GM12892 (cell line): ENCODE data around the gene CLASP1.

Source experiments
- POLR2A ChIP-seq: IDR thresholded peaks from 2 replicates; pipeline ENCODE4 v1.6.1; 2011; ENCODE audit warnings: low read depth, low read length, control low read depth
- POLR2AphosphoS5 ChIP-seq: IDR thresholded peaks from 2 replicates; pipeline ENCODE4 v1.6.1; 2011; ENCODE audit warnings: low read depth, low read length, control low read depth
- TAF1 ChIP-seq: IDR thresholded peaks from 2 replicates; pipeline ENCODE4 v1.6.1; 2011; ENCODE audit warnings: low read depth, mild to moderate bottlenecking, control low read depth, low read length, borderline replicate concordance

DNA sequence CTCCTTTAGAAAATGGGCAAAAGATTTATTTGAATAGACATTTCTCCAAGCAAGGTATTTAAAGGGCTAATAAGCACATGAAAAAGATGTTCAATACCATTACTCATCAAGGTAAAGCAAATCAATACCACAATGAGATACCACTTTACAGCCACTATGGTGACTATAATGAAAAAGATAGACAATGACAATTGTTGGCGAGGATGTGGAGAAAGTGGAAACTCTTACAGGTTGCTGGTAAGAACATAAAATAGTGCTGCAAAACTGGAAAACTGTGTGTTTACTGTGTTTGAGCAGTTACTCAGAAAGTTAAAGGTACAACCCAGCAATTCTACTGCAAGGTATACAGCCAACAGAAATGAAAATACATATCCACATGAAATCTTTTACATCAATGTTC, 150.5 kb downstream of the CLASP1 start:
- no peak for TF ChIP-seq TAF1
- TF ChIP-seq POLR2A, result no peak
- TF ChIP-seq POLR2AphosphoS5, result no peak
